Hepatocyte (in vitro differentiated cells): Measurements from ENCODE around the gene MTFR2. TPM values are rescaled to one million over a fixed set of nuclear protein-coding genes. Genes with fewer than 3 reads are reported as not detected.

Experiments
- DNase-seq: peaks from one replicate; pipeline ENCODE4 v3.0.0-alpha.2; 2016; ENCODE audit warnings: low spot score
- H2AFZ ChIP-seq: fragments of 200-600 bp; sonication (generic); 2 replicates; pipeline ENCODE4 v1.6.0; 2016; ENCODE audit warnings: antibody characterized with exemption, mild to moderate bottlenecking
- H3K27ac ChIP-seq: fragments of 200-600 bp; sonication (generic); 2 replicates; pipeline ENCODE4 v1.5.1; 2016; ENCODE audit warnings: mild to moderate bottlenecking
- H3K27me3 ChIP-seq: fragments of 200-600 bp; sonication (generic); 2 replicates; pipeline ENCODE4 v1.6.1; 2016
- H3K36me3 ChIP-seq: fragments of 200-600 bp; sonication (generic); replicated peaks from 2 replicates; pipeline ENCODE4 v1.5.1; 2016; ENCODE audit warnings: low read depth; ENCODE audit not compliant: insufficient read depth
- H3K4me1 ChIP-seq: fragments of 200-600 bp; sonication (generic); 2 replicates; pipeline ENCODE4 v1.5.1; 2016; ENCODE audit warnings: mild to moderate bottlenecking, moderate library complexity; ENCODE audit not compliant: insufficient read depth
- H3K4me2 ChIP-seq: fragments of 200-600 bp; sonication (generic); 2 replicates; pipeline ENCODE4 v1.6.0; 2016
- H3K4me3 ChIP-seq: fragments of 200-600 bp; sonication (generic); 2 replicates; pipeline ENCODE4 v1.5.1; 2016; ENCODE audit warnings: mild to moderate bottlenecking
- H3K79me2 ChIP-seq: fragments of 200-600 bp; sonication (generic); 2 replicates; pipeline ENCODE4 v1.6.0; 2017; ENCODE audit warnings: mild to moderate bottlenecking
- H3K9me2 ChIP-seq: fragments of 200-600 bp; sonication (generic); replicated peaks from 2 replicates; pipeline ENCODE4 v1.6.0; 2017; ENCODE audit warnings: mild to moderate bottlenecking; ENCODE audit not compliant: insufficient read depth
- H3K9me3 ChIP-seq: fragments of 200-600 bp; sonication (generic); 2 replicates; pipeline ENCODE4 v1.5.1; 2016; ENCODE audit warnings: low read depth, mild to moderate bottlenecking
- H4K20me1 ChIP-seq: fragments of 200-600 bp; sonication (generic); 2 replicates; pipeline ENCODE4 v1.6.0; 2016; ENCODE audit warnings: mild to moderate bottlenecking; ENCODE audit not compliant: insufficient read depth, poor library complexity, severe bottlenecking
- EZH2 ChIP-seq: fragments of 200-600 bp; sonication (generic); IDR thresholded peaks from 2 replicates; pipeline ENCODE4 v1.6.1; 2016; ENCODE audit warnings: antibody characterized with exemption, mild to moderate bottlenecking, borderline replicate concordance
- EZH2phosphoT487 ChIP-seq: fragments of 200-600 bp; sonication (generic); IDR thresholded peaks from one replicate; pipeline ENCODE4 v1.6.1; 2018; ENCODE audit warnings: antibody characterized with exemption, mild to moderate bottlenecking, low read depth, moderate library complexity; ENCODE audit not compliant: unreplicated experiment, severe bottlenecking
- WGBS: methylation state at CpG from one replicate; pipeline ENCODE4 v1.1.6; 2016; ENCODE audit warnings: low lambda C conversion rate; ENCODE audit errors: missing lambda C conversion rate; 5-methylcytosine and 5-hydroxymethylcytosine counted together
- polyA plus RNA-seq: library from polyadenylated mRNA; unstranded; fragments of >200 nt; fragmentation: Nextera tagmentation; extraction: Ambion mirVana; gene quantifications from 2 replicates; pipeline ENCODE4 v1.2.1, GENCODE V29; 2016
- total RNA-seq: library from RNA; depleted of rRNA; stranded (reverse); fragments of >200 nt; gene quantifications from 2 replicates; pipeline ENCODE4 v1.2.3, GENCODE V29; 2014
- TF ChIP-seq, protein P1 (sequence below): fragments of 200-600 bp; sonication (generic); IDR thresholded peaks from 2 replicates; pipeline ENCODE4 v1.5.1; 2016; ENCODE audit warnings: antibody characterized with exemption, mild to moderate bottlenecking; ENCODE audit not compliant: poor library complexity

MTFR2 gene
- total and polyA plus RNA-seq, 2 experiments from 2014 or later = 0.43 to 0.69 TPM

DNA sequence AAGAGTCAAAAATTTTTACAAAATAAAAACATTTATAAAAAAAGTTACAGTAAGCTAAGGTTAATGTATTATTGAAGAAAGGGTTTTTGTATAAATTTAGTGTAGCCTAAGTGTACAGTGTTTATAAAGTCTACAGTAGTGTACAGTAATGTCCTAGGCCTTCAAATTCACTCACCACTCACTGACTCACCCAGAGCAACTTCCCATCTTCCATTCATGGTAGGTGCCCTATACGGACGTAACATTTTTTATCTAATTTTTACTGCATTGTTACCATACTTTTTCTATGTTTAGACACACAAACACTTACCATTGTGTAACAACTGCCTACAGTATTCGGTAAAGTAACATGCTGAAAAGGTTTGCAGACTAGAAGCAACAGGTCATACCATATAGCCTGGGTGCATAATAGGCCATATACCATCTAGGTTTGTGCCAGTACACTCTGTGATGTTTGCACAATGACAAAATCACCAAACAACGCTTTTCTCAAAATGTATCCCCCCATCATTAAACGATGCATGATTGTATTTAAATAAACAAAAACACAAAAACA is 6.0 kb downstream of the MTFR2 start:
- H3K36me3 ChIP-seq = no peaks in the 10 kb centered on the region
- H4K20me1 ChIP-seq = no peaks in the 10 kb centered on the region
- H3K79me2 ChIP-seq = no peaks in the 10 kb centered on the region
- no peaks in the 10 kb centered on the region for H3K9me3 ChIP-seq
- H3K4me2 ChIP-seq = no peak overlapping the region
- no peaks in the 10 kb centered on the region for H3K27me3 ChIP-seq
- H2AFZ ChIP-seq = no peak overlapping the region
- WGBS = 93% methylated on average over 5 of the region's 5 CpGs
- no peak for TF ChIP-seq EZH2
- no peak overlapping the region for H3K27ac ChIP-seq
- H3K4me3 ChIP-seq = no peak overlapping the region
- DNase-seq = no peak
- no peaks in the 10 kb centered on the region for H3K9me2 ChIP-seq
- no peaks in the 10 kb centered on the region for H3K4me1 ChIP-seq

DNA sequence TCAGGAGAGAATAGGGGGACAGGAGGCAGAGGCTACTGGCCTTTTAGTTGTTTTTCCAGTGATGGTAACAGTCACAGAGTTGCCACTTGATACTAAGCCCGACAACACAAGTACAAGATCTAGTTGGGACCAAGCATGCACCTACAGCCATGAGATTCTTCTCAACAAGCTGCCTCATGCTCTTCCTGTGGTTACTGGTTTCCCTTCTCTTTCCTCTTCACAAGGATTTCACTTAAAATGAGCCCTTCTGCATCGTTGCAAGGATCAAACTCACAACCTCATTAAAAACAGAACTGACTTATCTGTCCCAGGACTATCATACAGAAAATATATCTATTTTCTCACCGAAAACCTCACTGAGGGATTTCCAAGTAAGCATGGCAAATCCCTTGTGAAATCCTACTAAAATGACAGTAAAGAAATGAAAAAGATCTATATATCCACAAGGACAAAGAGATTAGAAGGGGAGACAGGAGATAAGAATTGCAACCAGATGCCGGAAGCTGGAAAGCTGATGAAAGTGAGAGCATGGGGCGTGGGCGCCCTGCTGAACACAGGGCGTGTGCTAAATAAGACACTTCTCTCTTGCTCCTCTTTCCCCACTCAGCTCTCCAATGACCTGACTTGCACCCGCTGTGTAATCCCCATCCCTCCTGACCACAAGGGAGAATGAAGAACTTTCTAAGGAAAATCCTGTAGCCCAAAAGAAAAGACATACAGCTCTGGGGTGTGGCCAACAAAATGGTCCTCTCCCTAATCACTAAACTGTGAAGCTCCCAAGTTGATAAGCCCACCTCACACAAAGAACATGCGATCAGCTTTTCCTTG is 13.4 kb downstream of the MTFR2 start:
- Histone ChIP-seq H3K4me2 (no peak overlapping the region), H2AFZ (no peak overlapping the region), H3K4me3 (no peak overlapping the region), H3K79me2 (no peaks in the 10 kb centered on the region), H3K9me3 (no peaks in the 10 kb centered on the region), H4K20me1 (no peaks in the 10 kb centered on the region), H3K27ac (no peak overlapping the region), H3K4me1 (no peaks in the 10 kb centered on the region), H3K27me3 (no peaks in the 10 kb centered on the region), H3K36me3 (no peaks in the 10 kb centered on the region), H3K9me2 (no peaks in the 10 kb centered on the region)
- TF ChIP-seq, protein P1, sequence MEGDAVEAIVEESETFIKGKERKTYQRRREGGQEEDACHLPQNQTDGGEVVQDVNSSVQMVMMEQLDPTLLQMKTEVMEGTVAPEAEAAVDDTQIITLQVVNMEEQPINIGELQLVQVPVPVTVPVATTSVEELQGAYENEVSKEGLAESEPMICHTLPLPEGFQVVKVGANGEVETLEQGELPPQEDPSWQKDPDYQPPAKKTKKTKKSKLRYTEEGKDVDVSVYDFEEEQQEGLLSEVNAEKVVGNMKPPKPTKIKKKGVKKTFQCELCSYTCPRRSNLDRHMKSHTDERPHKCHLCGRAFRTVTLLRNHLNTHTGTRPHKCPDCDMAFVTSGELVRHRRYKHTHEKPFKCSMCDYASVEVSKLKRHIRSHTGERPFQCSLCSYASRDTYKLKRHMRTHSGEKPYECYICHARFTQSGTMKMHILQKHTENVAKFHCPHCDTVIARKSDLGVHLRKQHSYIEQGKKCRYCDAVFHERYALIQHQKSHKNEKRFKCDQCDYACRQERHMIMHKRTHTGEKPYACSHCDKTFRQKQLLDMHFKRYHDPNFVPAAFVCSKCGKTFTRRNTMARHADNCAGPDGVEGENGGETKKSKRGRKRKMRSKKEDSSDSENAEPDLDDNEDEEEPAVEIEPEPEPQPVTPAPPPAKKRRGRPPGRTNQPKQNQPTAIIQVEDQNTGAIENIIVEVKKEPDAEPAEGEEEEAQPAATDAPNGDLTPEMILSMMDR = no peak
- TF ChIP-seq EZH2 = no peak
- no peak for TF ChIP-seq EZH2phosphoT487
- no peak for DNase-seq
- 63% methylated on average over 9 of the region's 9 CpGs for WGBS

DNA sequence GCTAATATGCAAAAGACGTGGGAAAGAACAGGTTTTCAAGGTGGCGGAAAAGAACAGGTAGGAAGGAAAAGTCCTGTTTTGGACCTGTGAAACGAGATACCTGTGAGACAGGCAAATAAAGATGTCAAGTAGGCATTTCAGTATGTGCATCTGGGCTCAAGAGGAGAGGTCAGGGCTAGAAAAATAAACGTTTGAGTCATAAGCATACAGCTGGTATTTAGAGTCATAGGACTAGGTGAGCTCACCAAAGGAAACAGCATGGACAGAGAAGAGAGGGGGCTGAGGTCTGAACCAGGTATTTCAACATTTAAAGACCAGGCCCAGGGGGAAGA is 14.9 kb downstream of the MTFR2 start:
- no peaks in the 10 kb centered on the region for H3K9me2 ChIP-seq
- H3K27ac ChIP-seq = no peak overlapping the region
- H3K27me3 ChIP-seq = no peaks in the 10 kb centered on the region
- no peak for DNase-seq
- H3K4me2 ChIP-seq = no peak overlapping the region
- WGBS = 79% methylated on average over 4 of the region's 4 CpGs
- H2AFZ ChIP-seq = no peak overlapping the region
- H3K4me1 ChIP-seq = no peaks in the 10 kb centered on the region
- H3K9me3 ChIP-seq = no peaks in the 10 kb centered on the region
- H3K4me3 ChIP-seq = no peak overlapping the region
- no peaks in the 10 kb centered on the region for H4K20me1 ChIP-seq
- H3K36me3 ChIP-seq = no peaks in the 10 kb centered on the region
- H3K79me2 ChIP-seq = no peaks in the 10 kb centered on the region
- TF ChIP-seq, protein P1 = no peak
- no peak for TF ChIP-seq EZH2
- no peak for TF ChIP-seq EZH2phosphoT487

DNA sequence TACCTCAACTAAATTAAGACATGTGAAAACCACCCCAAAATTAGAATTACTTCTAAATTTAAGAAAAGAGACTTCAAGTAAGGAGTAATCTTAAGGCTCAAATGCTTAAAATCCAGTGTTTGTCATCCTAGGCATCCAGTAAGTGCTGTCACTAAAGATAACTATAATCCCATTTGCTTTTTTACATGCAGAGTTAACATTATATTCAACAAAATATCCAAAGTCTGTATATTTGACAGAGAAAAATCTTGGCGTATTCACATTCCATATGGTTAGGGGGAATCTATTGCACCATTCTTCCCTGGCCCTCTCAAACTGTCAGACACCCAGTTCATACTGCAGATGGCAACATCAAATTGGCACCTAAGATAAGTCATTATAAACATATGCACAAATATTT is 17.4 kb downstream of the MTFR2 start:
- no peak overlapping the region for H2AFZ ChIP-seq
- H3K9me2 ChIP-seq = no peaks in the 10 kb centered on the region
- 97% methylated on average over 1 of the region's 1 CpG for WGBS
- H3K79me2 ChIP-seq = no peaks in the 10 kb centered on the region
- no peaks in the 10 kb centered on the region for H3K9me3 ChIP-seq
- no peak for DNase-seq
- H3K4me3 ChIP-seq = no peak overlapping the region
- peaks cover 4% of the 10 kb centered on the region for H3K4me1 ChIP-seq
- TF ChIP-seq, protein P1 = no peak
- no peaks in the 10 kb centered on the region for H4K20me1 ChIP-seq
- no peak overlapping the region for H3K4me2 ChIP-seq
- H3K27ac ChIP-seq = no peak overlapping the region
- no peaks in the 10 kb centered on the region for H3K36me3 ChIP-seq
- no peaks in the 10 kb centered on the region for H3K27me3 ChIP-seq
